Lower leg skin (tissue), 4 donors: Measurements from ENCODE around the gene CYB5R4. TPM values are rescaled to one million over a fixed set of nuclear protein-coding genes. Genes with fewer than 3 reads are reported as not detected.

Experiments
- DNase-seq, 2 donors: peaks; one replicate each; pipeline ENCODE4 v3.0.0-alpha.2; 2019; ENCODE audit warnings: low spot score in 2 of 2
- H3K4me3 ChIP-seq: fragments of 200-600 bp; sonication (generic); 2 replicates; pipeline ENCODE4 v1.5.1; 2017; ENCODE audit warnings: mild to moderate bottlenecking, low read depth; ENCODE audit not compliant: poor library complexity, severe bottlenecking
- POLR2A ChIP-seq, 2 donors: fragments of 450-650 bp; IDR thresholded peaks; one replicate each; pipeline ENCODE4 v1.6.1; 2016 to 2017; ENCODE audit warnings: antibody characterized with exemption in 2 of 2, mild to moderate bottlenecking in 1 of 2, moderate library complexity in 1 of 2
- WGBS, 2 donors: methylation state at CpG; one replicate each; pipeline ENCODE4 v1.1.5; 2018; 5-methylcytosine and 5-hydroxymethylcytosine counted together
- intact Hi-C: fragments of 100-400 bp; cut with DNase I; formaldehyde crosslinking; loops from one replicate; pipeline ENCODE4 v1.15.0; 2023; ENCODE audit warnings: low total_unique reads
- total RNA-seq, 4 donors: library from RNA; depleted of rRNA; stranded (reverse); fragments of >200 nt; gene quantifications; one replicate each; pipeline ENCODE4 v1.1.0, GENCODE V29; 2016
- TF ChIP-seq, protein P1 (sequence below), 3 donors: fragments of 450-650 bp; IDR thresholded peaks; one replicate each; pipeline ENCODE4 v1.5.1; 2016; ENCODE audit warnings: antibody characterized with exemption in 3 of 3, mild to moderate bottlenecking in 3 of 3, moderate library complexity in 2 of 3

Gene CYB5R4
- total RNA-seq, 4 donors from 2014 or later = 4.8 to 14.6 (median 7.2) TPM

- intact Hi-C loops = no loop called here
- DNase-seq = no peak
- 48 to 51% methylated on average over 5 of the region's 5 CpGs for WGBS, 2 donors
- H3K4me3 ChIP-seq = no peak overlapping the region
- TF ChIP-seq POLR2A (IDR thresholded peaks at IDR 0.05) = no peak
- TF ChIP-seq, protein P1, sequence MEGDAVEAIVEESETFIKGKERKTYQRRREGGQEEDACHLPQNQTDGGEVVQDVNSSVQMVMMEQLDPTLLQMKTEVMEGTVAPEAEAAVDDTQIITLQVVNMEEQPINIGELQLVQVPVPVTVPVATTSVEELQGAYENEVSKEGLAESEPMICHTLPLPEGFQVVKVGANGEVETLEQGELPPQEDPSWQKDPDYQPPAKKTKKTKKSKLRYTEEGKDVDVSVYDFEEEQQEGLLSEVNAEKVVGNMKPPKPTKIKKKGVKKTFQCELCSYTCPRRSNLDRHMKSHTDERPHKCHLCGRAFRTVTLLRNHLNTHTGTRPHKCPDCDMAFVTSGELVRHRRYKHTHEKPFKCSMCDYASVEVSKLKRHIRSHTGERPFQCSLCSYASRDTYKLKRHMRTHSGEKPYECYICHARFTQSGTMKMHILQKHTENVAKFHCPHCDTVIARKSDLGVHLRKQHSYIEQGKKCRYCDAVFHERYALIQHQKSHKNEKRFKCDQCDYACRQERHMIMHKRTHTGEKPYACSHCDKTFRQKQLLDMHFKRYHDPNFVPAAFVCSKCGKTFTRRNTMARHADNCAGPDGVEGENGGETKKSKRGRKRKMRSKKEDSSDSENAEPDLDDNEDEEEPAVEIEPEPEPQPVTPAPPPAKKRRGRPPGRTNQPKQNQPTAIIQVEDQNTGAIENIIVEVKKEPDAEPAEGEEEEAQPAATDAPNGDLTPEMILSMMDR (IDR thresholded peaks at IDR 0.05) = no peak
Measured at GRCh38 chr6:83854766-83855165, 4.7 kb upstream of the CYB5R4 start.

GRCh38 chr6:83860359-83860755, 868 bp downstream of the CYB5R4 start:
- no peak for DNase-seq
- TF ChIP-seq, protein P1 (IDR thresholded peaks at IDR 0.05) = no peak
- no peak for TF ChIP-seq POLR2A (IDR thresholded peaks at IDR 0.05)
- peak overlapping the region; percentile 53 for H3K4me3 ChIP-seq
- intact Hi-C loops = no loop called here
- 24 to 29% methylated on average over 7 of the region's 7 CpGs for WGBS, 2 donors

GRCh38 chr6:83860782-83861495, 1.4 kb downstream of the CYB5R4 start:
- intact Hi-C loops = no loop called here
- DNase-seq = no peak
- TF ChIP-seq, protein P1 (IDR thresholded peaks at IDR 0.05) = no peak
- no peak for TF ChIP-seq POLR2A (IDR thresholded peaks at IDR 0.05)
- 72 to 73% methylated on average over 8 of the region's 8 CpGs for WGBS, 2 donors
- no peak overlapping the region for H3K4me3 ChIP-seq

GRCh38 chr6:83862776-83863471, 3.4 kb downstream of the CYB5R4 start:
- intact Hi-C loops = no loop called here
- 84 to 87% methylated on average over 4 of the region's 4 CpGs for WGBS, 2 donors
- no peak overlapping the region for H3K4me3 ChIP-seq
- DNase-seq = no peak
- TF ChIP-seq POLR2A (IDR thresholded peaks at IDR 0.05) = no peak
- TF ChIP-seq, protein P1 (IDR thresholded peaks at IDR 0.05) = no peak

DNA sequence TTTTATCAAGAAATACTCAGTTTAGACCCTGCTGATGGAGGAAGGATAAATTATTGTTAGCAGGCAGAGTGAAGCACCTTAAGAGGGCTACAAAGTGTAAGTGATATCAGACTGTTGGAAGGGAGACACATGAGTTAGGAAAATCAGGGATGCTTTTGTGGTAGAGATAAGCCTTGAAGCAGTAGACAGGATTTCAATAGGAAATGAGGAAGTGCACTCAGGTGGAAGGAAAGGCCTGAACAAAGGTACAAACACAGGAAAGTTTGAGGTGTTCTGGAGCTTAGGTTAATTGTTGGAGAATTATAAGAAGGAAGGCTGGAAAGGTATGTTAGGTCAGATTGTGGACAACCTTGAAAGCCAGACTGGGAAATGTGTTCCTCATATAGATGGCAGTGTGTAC, 7.6 kb downstream of the CYB5R4 start:
- DNase-seq = no peak
- H3K4me3 ChIP-seq = no peak overlapping the region
- intact Hi-C loops = no loop called here
- TF ChIP-seq, protein P1 (IDR thresholded peaks at IDR 0.05) = no peak
- TF ChIP-seq POLR2A (IDR thresholded peaks at IDR 0.05) = no peak
